Measurements from ENCODE around the gene SSC5D.

- TF ChIP-seq POLR2A (IDR thresholded peaks at IDR 0.05; ENCODE audit: low read depth, low read length), result no peak
- no peak for TF ChIP-seq POLR2AphosphoS5 (IDR thresholded peaks at IDR 0.05; ENCODE audit: low read depth, low read length)
- TF ChIP-seq TAF1 (IDR thresholded peaks at IDR 0.05; ENCODE audit: borderline replicate concordance, low read depth, low read length), result no peak
Measured at GRCh38 chr19:55472463-55472862, 15.8 kb upstream of the SSC5D start.
